Measurements from ENCODE around the gene KLHL41. TPM values are rescaled to one million over a fixed set of nuclear protein-coding genes. Genes with fewer than 3 reads are reported as not detected.

Gene KLHL41
- total RNA-seq, 1 experiment from 2014 or later: 0.15 TPM

DNA sequence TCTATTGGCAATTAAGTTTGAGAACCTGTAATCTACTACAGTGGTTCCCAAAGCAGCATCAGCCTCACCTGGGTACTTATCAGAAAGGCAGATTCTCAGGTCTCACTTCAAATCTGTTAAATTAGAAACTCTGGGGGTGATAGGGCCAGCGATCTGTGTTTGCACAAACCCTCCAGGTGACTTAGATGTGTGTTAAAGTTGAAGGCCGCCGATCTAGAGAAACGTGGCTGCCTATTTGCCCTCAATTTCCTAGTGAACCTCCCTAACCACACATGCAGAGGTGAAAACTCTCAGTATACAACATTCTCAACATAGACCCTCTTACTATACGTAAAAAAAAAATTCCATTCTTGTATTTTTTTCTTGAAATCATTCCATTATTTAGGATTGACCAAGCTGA, 14.2 kb downstream of the KLHL41 start:
- H4K20me1 ChIP-seq (ENCODE audit: insufficient read depth): no peaks in the 10 kb centered on the region
- no peaks in the 10 kb centered on the region for H3K9me3 ChIP-seq (ENCODE audit: control insufficient read depth in 1 of 2, insufficient read depth in 1 of 2, low read depth in 1 of 2, low read length in 2 of 2)
- H3K36me3 ChIP-seq (ENCODE audit: control insufficient read depth in 1 of 2, insufficient read depth in 2 of 2, low read length in 2 of 2): no peaks in the 10 kb centered on the region; a peak in 1 of 4 replicates
- ChIA-PET CTCF (no interaction called here), POLR2A (no interaction called here), RAD21 (ENCODE audit: low non-redundant PET in 1 of 2, low total read pairs in 2 of 2, uncharacterized antibody in 2 of 2, unreplicated experiment in 2 of 2) (no interaction called here)
- intact Hi-C loops (cut with micrococcal nuclease): no loop called here
- no peaks in the 10 kb centered on the region for H3K79me2 ChIP-seq (ENCODE audit: insufficient read depth, low read length)
- H3K4me1 ChIP-seq (ENCODE audit: control insufficient read depth in 1 of 2, insufficient read depth in 2 of 2, low read length in 2 of 2): no peaks in the 10 kb centered on the region
- no peak overlapping the region for H2AFZ ChIP-seq (ENCODE audit: low read depth, low read length, poor library complexity, severe bottlenecking)
- H3K9me2 ChIP-seq (ENCODE audit: insufficient read depth): no peaks in the 10 kb centered on the region
- no peak overlapping the region for H3K9ac ChIP-seq (ENCODE audit: low read length)
- no peak overlapping the region for H3K4me3 ChIP-seq (replicated peaks in 1 of 2; ENCODE audit: low read depth in 1 of 2, low read length in 2 of 2)
- H3K4me2 ChIP-seq (ENCODE audit: low read length): no peak overlapping the region
- DNase-seq (ENCODE audit: low read depth, low spot score): no peak
- ATAC-seq: no peak
- H3K27ac ChIP-seq (ENCODE audit: low read depth, low read length): no peak overlapping the region
- H3K27me3 ChIP-seq (ENCODE audit: insufficient read depth, low read length): no peaks in the 10 kb centered on the region
- no TSS peak for BruUV-seq (replicated peaks)
- TF ChIP-seq SP1 (IDR thresholded peaks at IDR 0.05; ENCODE audit: low read depth): no peak
- TF ChIP-seq RAD21 (IDR thresholded peaks at IDR 0.05; ENCODE audit: low read depth): no peak
- no peak for TF ChIP-seq EGR1 (IDR thresholded peaks at IDR 0.05; ENCODE audit: low read depth)
- no peak for TF ChIP-seq YY1 (IDR thresholded peaks at IDR 0.05; ENCODE audit: extremely low read depth, insufficient replicate concordance, low read depth, low read length)
- TF ChIP-seq, protein P1, sequence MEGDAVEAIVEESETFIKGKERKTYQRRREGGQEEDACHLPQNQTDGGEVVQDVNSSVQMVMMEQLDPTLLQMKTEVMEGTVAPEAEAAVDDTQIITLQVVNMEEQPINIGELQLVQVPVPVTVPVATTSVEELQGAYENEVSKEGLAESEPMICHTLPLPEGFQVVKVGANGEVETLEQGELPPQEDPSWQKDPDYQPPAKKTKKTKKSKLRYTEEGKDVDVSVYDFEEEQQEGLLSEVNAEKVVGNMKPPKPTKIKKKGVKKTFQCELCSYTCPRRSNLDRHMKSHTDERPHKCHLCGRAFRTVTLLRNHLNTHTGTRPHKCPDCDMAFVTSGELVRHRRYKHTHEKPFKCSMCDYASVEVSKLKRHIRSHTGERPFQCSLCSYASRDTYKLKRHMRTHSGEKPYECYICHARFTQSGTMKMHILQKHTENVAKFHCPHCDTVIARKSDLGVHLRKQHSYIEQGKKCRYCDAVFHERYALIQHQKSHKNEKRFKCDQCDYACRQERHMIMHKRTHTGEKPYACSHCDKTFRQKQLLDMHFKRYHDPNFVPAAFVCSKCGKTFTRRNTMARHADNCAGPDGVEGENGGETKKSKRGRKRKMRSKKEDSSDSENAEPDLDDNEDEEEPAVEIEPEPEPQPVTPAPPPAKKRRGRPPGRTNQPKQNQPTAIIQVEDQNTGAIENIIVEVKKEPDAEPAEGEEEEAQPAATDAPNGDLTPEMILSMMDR (IDR thresholded peaks at IDR 0.05 in 2 of 3, conservative IDR thresholded peaks at IDR 0.05 in 1 of 3; ENCODE audit: borderline replicate concordance in 1 of 3, insufficient read depth in 1 of 3, low read depth in 2 of 3, low read length in 2 of 3): no peak
- TF ChIP-seq EZH2phosphoT487 (IDR thresholded peaks at IDR 0.05; ENCODE audit: borderline replicate concordance): no peak
- no peak for TF ChIP-seq EZH2 (IDR thresholded peaks at IDR 0.05)
- TF ChIP-seq FOSL1 (IDR thresholded peaks at IDR 0.05; ENCODE audit: low read depth): no peak
- TF ChIP-seq ZFX (IDR thresholded peaks at IDR 0.05): no peak
- TF ChIP-seq CBX3 (IDR thresholded peaks at IDR 0.05; ENCODE audit: low read depth): no peak
- TF ChIP-seq POLR2AphosphoS5 (IDR thresholded peaks at IDR 0.05; ENCODE audit: low read depth, low read length): no peak
- no peak for TF ChIP-seq SRF (IDR thresholded peaks at IDR 0.05; ENCODE audit: low read depth)
- TF ChIP-seq SIN3A (IDR thresholded peaks at IDR 0.05; ENCODE audit: low read depth): no peak
- TF ChIP-seq TCF7L2 (IDR thresholded peaks at IDR 0.05; ENCODE audit: borderline replicate concordance, extremely low read depth, insufficient read depth, insufficient read length): no peak

Measured in HCT116 (cell line).